Osteoblast (primary cell): ENCODE data around the gene HYAL4. TPM values are rescaled to one million over a fixed set of nuclear protein-coding genes. Genes with fewer than 3 reads are reported as not detected.

Experiments
- DNase-seq: peaks from one replicate; pipeline ENCODE4 v3.0.0; 2011; ENCODE audit warnings: low spot score, mixed read lengths; ENCODE audit not compliant: insufficient read length; ENCODE audit errors: missing footprints
- H2AFZ ChIP-seq: 2 replicates; pipeline ENCODE4 v1.6.0; 2011; ENCODE audit warnings: mild to moderate bottlenecking, low read length
- H3K27ac ChIP-seq: 2 replicates; pipeline ENCODE4 v1.5.1; 2011; ENCODE audit warnings: mild to moderate bottlenecking, low read depth, low read length, moderate library complexity
- H3K27me3 ChIP-seq: 2 replicates; pipeline ENCODE4 v1.6.0; 2012; ENCODE audit warnings: mild to moderate bottlenecking, control low read depth, inconsistent platforms, low read length, moderate library complexity; ENCODE audit not compliant: insufficient read depth
- H3K36me3 ChIP-seq: 2 replicates; pipeline ENCODE4 v1.5.1; 2011; ENCODE audit warnings: mild to moderate bottlenecking, low read length, control low read depth, moderate library complexity; ENCODE audit not compliant: insufficient read depth
- H3K4me1 ChIP-seq: 2 replicates; pipeline ENCODE4 v1.5.1; 2011; ENCODE audit warnings: mild to moderate bottlenecking, low read length, control low read depth, moderate library complexity; ENCODE audit not compliant: insufficient read depth
- H3K4me2 ChIP-seq: 2 replicates; pipeline ENCODE4 v1.6.0; 2011; ENCODE audit warnings: mild to moderate bottlenecking, low read length; ENCODE audit not compliant: insufficient read depth
- H3K4me3 ChIP-seq: fragments of 200-600 bp; sonication (generic); 3 replicates; pipeline ENCODE4 v1.5.1; 2012; ENCODE audit warnings: mild to moderate bottlenecking, low read length, inconsistent platforms; ENCODE audit not compliant: insufficient read depth
- H3K79me2 ChIP-seq: 2 replicates; pipeline ENCODE4 v1.6.0; 2012; ENCODE audit warnings: mild to moderate bottlenecking, low read length, control low read depth, inconsistent platforms; ENCODE audit not compliant: insufficient read depth
- H3K9me3 ChIP-seq: 2 replicates; pipeline ENCODE4 v1.5.1; 2011; ENCODE audit warnings: low read depth, low read length, control low read depth
- H4K20me1 ChIP-seq: 2 replicates; pipeline ENCODE4 v1.6.0; 2012; ENCODE audit warnings: mild to moderate bottlenecking, low read length, control low read depth; ENCODE audit not compliant: insufficient read depth
- CTCF ChIP-seq: IDR thresholded peaks from 2 replicates; pipeline ENCODE4 v1.5.1; 2011; ENCODE audit warnings: mild to moderate bottlenecking, low read depth, low read length, moderate library complexity; ENCODE audit errors: extremely low read depth
- total RNA-seq: library from RNA; depleted of rRNA; stranded (reverse); fragments of >200 nt; gene quantifications from 2 replicates; pipeline ENCODE4 v1.2.3, GENCODE V29; 2012

HYAL4 gene
- total RNA-seq, 1 donor: not detected

DNA sequence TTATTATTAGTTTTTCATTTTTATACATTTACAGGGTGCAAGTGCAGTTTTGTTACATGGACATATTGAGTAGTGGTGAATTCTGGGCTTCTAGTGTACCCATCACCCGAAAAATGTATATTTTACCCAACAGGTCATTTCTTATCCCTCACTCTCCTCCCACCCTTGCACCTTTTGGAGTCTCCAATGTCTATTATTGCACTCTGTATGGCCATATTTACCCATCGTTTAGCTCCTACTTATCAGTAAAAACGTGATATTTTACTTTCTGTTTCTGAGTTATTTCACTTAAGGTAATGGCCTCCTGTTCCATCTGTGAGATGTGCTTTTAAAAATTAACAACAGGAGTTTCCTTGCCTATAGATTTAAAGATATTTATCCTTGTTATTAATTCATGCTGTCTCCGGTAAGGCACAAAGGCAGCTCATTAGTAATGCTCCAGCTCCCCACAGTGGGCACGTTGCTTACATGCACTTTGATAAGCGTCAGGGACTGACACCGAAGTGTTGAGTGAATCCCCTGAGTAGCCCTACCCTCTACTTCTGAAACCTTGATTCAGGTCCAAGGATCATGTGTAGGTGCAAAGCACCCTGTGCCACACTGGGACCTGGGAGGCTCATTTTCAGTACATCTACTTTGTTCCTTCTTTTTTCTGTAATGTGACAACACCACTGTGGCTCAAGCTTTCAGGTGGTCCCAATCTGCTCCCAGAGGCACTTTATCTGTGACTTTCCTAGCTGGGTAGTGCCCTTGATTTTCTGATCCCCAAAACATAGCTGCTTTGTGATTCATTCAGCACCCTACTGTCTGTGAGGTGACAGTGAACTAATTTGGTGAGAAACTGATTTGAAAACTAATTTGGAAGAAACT is 27.3 kb downstream of the HYAL4 start:
- TF ChIP-seq CTCF: peak; percentile 41

DNA sequence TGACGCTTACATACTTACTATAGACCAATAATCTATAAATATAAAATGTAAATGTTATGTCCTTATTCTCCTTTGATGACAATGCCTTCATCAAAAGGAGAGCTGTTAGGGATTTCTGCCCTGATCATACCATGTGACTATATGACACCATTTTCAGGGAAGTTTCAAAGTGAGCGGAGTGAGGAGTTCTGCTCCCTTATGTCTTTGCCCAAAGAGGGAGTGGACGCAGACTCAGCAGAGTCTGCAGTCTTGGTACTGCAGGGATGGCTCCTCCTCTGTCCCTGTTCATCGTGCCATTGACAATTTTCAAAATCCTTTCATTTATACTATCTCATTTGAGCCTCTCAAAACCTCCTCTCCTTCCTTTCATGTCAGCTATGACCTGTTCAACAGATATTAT is 27.9 kb downstream of the HYAL4 start:
- no peak for TF ChIP-seq CTCF
- Histone ChIP-seq H3K4me1 (no peaks in the 10 kb centered on the region), H3K27ac (no peak overlapping the region), H3K79me2 (no peaks in the 10 kb centered on the region), H3K4me2 (no peak overlapping the region), H4K20me1 (no peaks in the 10 kb centered on the region), H2AFZ (no peak overlapping the region), H3K36me3 (no peaks in the 10 kb centered on the region), H3K27me3 (no peaks in the 10 kb centered on the region), H3K4me3 (no peak overlapping the region), H3K9me3 (no peaks in the 10 kb centered on the region)
- DNase-seq: no peak

More for the DNA sequence above, 27.3 kb downstream of the HYAL4 start:
- no peak overlapping the region for H3K27ac ChIP-seq
- H3K4me1 ChIP-seq: no peaks in the 10 kb centered on the region
- no peak overlapping the region for H2AFZ ChIP-seq
- no peaks in the 10 kb centered on the region for H3K27me3 ChIP-seq
- DNase-seq: no peak
- no peaks in the 10 kb centered on the region for H3K79me2 ChIP-seq
- H4K20me1 ChIP-seq: no peaks in the 10 kb centered on the region
- no peaks in the 10 kb centered on the region for H3K36me3 ChIP-seq
- H3K9me3 ChIP-seq: no peaks in the 10 kb centered on the region
- no peak overlapping the region for H3K4me3 ChIP-seq
- H3K4me2 ChIP-seq: no peak overlapping the region

GRCh38 chr7:123876557-123877256 is 31.7 kb downstream of the HYAL4 start:
- Histone ChIP-seq H3K79me2 (no peaks in the 10 kb centered on the region), H3K9me3 (no peaks in the 10 kb centered on the region), H3K27ac (no peak overlapping the region), H3K4me2 (no peak overlapping the region), H4K20me1 (no peaks in the 10 kb centered on the region), H2AFZ (no peak overlapping the region), H3K27me3 (no peaks in the 10 kb centered on the region), H3K4me3 (no peak overlapping the region), H3K4me1 (no peaks in the 10 kb centered on the region), H3K36me3 (no peaks in the 10 kb centered on the region)
- no peak for DNase-seq
- no peak for TF ChIP-seq CTCF

GRCh38 chr7:123879628-123880027 is 34.7 kb downstream of the HYAL4 start:
- H3K36me3 ChIP-seq: no peaks in the 10 kb centered on the region
- no peak overlapping the region for H3K4me2 ChIP-seq
- H2AFZ ChIP-seq: no peak overlapping the region
- no peaks in the 10 kb centered on the region for H4K20me1 ChIP-seq
- no peaks in the 10 kb centered on the region for H3K27me3 ChIP-seq
- no peaks in the 10 kb centered on the region for H3K4me1 ChIP-seq
- H3K79me2 ChIP-seq: no peaks in the 10 kb centered on the region
- no peak overlapping the region for H3K4me3 ChIP-seq
- H3K9me3 ChIP-seq: no peaks in the 10 kb centered on the region
- TF ChIP-seq CTCF: no peak
- H3K27ac ChIP-seq: no peak overlapping the region
- DNase-seq: no peak
